ENCODE measurements around the gene LZTR1.
"Not testable (repeated sequence)": the region's sequence is repeated elsewhere in the genome, so short reads cannot be mapped to it uniquely, and the experiment has no call there.

LZTR1 gene

DNA sequence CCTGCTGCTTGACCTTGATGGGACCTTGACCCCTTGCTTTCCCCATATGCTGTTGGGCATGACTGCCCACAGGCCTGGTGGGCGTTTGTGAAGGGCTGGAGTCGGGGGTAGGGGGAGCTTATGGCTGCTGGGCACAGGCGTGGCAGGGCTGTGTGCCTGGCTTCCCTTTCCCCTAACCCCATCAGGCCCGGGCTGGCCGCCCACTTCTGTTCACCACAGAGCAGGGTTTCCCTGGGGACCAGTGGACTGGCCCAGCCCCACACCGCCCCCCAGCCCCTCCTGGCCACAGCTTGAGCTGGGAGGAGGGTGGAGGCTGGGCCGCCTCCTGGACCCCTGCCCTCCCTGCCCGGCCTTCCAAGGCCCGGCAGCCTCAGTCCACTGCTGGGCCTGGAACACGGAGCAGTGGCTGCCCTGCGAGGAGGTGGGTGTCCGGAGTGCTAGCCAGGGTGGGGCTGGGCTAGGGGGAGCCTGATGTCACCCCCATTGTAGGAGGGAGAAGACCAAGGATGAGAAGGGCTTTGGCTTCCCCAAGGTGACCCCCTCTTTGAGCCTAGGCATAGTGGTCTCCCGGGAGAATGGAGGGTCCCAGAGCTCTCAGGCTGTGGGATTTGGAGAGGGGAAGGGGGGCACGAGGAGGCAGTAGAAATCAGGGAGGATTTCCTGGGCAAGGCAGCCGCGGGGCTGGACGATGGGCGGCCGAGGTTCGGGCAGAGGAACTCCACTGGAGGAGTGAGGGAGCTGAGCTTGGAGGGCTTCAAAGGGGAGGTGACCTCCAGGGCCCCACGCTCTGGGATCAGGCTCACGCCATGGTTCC is 15.0 kb upstream of the LZTR1 start, which contains the start of gene AIFM3:
AIFM3 (plus strand) TSS at position 373 of the 814 bp plus-strand sequence. CDS start 690 bp downstream, outside the sequence.
- DNase-seq = no peak

DNA sequence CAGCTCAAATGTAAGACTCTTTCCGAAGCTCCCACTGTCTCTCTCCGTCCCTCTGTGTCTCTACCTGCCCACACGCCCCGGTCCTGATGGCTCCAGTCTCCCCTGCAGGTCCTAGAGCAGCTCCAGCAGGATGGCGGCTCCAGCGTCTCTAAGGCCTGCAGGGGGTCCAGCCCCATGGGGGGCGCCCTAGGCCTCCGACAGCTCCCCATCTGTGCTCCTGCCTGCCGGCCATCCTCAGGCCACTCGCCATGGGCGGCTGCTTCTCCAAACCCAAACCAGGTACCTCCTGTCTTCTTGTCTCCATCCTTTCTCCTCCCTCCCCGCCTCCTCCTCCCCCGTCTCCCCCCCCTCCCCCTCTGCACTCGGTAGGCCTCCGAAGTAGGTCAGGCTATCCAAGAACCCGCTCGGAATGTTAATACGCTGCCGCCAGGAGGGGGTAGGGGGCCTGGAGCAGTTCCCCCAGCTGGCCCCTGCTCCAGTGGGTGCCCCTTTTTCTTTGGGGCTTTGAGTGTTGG is 14.3 kb upstream of the LZTR1 start:
- no peak for DNase-seq

DNA sequence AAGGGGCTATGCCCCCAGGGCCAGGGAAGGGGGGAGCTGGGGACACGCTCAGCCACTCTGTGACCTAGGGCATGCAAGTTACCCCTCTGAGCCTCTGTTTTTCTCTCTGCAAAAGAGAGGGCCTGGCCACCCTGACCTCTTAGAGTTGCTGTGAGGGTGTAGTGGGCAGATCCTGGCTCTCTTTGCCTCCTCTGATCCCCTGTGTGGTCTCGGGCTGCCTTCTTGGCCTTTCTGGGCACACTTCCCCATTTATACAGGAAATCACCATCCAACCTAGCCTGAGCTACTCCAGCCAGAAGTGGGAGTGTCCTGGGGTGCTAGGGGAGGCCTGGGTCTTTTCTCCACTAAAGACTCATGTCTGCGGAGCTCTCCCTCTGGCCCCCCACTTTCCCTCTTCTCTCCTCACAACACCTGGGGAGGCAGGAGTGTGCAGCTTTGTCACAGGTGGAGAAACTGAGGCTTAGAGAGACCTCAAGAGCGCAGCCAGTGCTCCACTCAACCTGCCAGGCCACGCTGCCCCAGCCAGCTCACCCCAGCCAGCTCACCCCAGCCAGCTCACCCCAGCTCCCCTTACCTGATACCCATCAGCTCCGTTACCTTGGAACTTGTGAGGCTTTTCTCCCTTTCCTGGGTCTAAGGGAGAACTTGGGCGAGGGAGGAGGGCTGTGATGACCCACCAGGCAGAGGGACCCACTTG is 13.7 kb upstream of the LZTR1 start:
- no peak for DNase-seq

DNA sequence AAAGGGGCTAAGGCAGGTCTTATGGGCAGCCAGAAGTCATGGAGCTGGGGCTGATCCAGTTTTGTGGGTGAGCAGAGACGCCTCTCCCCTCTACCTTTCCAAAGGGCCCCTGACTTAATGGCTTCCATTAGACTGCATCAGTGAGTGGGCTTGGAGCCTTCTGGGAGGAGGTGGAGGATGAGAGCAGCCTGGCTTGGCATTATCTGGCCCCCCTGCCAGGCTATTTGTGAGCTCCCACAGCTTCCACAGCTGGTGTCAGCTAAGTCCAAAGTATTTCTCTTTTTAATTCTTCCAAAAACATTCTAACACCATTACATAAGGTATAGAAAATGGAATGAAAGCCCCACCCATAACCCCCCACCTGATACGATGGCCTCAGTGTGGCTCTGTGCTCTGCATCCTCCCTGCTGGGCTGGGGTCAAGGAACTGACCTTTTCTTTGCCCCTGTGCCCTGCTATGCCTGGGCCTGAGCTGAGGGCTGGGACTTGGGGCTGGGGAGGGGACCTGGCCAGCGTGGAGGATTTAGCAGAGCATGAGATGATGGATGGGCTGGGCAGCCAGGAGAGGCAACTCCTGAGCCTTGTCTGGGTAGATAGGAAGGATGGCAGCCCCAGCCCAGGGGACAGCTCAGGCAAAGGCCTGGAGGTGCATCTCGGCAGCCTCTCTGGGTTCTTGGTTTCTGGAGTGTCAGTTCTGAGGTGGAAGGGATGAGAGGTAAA is 11.0 kb upstream of the LZTR1 start:
- DNase-seq = no peak

GRCh38 chr22:20972014-20972694 is 9.9 kb upstream of the LZTR1 start:
- not testable (repeated sequence) for DNase-seq

DNA sequence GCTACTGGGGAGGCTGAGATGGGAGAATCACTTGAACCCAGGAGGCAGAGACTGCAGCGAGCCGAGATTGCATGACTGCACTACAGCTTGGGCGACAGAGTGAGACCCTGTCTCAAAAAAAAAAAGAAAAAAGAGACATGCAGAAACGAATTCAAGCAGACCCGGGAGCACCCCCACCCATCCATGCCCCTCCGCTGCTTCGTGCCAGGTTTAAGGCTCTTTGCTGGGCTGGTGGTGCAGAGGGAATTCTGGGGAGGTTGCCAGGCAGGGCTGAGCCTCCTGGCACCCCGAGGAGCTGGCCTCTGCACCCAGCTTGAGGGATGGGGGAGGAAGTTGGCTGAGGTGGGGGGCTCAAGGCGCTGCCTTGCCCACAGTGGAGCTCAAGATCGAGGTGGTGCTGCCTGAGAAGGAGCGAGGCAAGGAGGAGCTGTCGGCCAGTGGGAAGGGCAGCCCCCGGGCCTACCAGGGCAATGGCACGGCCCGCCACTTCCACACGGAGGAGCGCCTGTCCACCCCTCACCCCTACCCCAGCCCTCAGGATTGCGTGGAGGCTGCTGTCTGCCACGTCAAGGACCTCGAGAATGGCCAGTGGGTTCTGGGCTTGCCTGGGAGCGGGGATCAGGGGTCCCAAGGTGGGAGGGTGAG is 9.0 kb upstream of the LZTR1 start:
- no peak for DNase-seq

DNA sequence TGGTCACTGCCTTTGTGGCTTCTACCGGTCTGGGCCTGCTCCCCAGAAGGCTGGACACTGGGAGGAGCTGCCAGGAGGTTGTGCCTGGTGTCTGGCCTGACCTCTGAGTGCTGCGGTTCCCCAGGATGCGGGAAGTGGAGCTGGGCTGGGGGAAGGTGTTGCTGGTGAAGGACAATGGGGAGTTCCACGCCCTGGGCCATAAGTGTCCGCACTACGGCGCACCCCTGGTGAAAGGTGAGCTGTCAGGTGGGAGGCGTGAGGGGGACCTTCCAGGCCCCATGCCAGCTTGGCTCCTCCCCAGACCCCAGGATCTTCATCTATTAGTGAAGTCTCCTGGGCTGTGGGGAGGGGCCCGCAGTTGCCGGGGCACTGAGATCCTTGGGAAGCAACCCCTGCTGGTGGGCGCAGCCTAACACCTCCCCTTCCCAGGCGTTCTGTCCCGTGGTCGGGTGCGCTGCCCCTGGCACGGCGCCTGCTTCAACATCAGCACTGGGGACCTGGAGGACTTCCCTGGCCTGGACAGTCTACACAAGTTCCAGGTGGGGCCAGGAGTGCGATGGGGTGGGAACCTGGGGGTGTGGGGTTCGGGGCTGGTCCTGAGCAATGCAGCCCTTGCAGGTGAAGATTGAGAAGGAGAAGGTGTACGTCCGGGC is 8.3 kb upstream of the LZTR1 start:
- no peak for DNase-seq

GRCh38 chr22:20974336-20974955 is 7.7 kb upstream of the LZTR1 start:
- DNase-seq = no peak

DNA sequence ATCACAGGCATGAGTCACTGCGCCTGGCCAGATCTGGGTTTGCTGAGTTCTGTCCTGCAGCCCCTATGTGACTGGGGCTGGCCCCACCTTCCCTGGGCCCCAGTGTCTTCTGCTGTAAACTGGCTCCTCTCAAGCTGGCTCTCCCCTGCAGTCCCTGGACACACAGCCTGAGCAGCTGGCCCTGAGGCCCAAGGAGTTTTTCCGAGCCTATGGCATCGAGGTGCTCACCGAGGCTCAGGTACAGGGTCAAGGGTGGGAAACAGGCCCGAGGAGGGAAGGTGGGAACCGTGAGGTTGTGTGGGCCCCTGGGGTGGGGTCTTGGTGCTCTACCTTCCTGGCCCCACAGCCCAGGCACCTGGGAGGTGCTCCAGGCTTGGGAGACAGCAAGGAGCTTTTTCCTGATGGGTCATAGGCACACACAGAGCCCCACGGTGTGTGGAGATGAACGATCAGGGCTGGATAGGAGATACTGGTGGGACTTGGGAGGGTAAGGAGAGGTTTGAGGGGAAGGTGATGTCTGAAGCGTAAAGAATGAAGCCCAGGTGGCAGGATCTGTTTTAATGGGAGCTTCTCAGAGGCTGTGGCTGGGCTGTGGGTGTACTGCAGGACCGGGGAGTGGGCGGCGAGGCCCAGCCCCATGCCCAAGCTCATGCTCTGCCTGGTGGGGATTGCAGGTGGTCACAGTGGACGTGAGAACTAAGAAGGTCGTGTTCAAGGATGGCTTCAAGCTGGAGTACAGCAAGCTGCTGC is 6.4 kb upstream of the LZTR1 start:
- no peak for DNase-seq

DNA sequence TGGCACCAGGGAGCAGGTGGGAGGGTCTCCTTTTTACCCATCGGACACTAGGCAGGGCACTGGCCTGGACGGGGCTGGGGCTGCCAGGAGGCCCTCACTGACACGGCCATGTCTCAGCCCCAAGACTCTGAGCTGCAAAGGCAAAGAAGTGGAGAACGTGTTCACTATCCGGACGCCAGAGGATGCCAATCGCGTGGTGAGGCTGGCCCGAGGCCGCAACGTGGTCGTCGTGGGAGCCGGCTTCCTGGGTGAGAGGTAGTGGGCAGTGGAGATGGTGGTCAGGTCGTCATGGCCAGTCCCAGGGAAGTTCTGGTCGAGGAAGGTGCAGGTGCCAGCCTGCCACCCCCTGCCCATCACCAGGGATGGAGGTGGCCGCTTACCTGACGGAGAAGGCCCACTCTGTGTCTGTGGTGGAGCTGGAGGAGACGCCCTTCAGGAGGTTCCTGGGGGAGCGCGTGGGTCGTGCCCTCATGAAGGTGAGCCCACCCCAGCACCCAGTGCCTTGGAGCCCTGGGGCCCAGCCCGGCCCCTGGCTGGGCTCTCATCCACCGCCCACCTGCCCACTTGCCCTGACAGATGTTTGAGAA is 5.7 kb upstream of the LZTR1 start:
- no peak for DNase-seq

DNA sequence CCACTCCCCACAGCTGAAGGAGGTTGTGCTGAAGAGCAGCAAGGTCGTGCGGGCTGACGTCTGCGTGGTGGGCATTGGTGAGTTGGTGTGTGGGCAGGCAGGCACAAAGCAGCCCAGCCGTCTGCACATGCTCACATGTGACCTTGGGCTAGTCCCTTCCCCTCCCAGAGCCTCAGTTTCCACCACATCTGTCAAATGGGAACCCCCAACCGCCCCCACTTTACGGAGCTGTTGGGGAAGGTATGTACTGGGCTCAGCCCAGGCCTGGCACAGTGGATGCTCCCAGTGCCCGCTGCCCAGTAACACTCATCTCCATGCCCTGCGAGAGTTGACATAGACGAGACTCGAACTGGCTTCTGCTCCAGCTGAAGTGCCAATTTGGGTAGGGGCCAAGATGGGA is 5.1 kb upstream of the LZTR1 start:
- no peak for DNase-seq

- no peak for DNase-seq
Measured at GRCh38 chr22:20977516-20978170, 4.5 kb upstream of the LZTR1 start.

- no peak for DNase-seq
Measured at GRCh38 chr22:20978419-20978818, 3.7 kb upstream of the LZTR1 start.

DNA sequence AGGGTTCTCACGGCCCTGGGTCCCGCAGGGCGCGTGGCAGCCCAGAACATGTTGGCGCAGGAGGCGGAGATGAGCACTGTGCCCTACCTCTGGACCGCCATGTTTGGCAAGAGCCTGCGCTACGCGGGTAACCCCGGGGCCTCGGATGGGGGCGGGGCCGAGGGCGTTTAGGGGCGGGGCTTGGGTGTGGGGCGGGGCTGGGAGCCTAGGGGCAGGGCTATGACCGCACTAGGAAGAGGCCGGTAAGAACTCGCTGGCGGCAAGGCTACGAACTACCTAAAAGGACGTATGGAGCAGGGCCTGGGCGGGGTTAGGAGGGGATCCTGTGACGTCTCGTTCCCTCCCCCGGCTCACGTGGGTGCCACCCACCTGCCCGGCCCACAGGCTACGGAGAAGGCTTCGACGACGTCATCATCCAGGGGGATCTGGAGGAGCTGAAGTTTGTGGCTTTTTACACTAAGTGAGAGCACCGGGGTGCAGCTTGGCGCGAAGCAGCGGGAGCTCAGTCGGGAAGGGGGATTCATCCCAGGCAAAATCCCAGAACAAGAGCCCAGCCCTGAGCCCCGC is 2.8 kb upstream of the LZTR1 start:
- peak; percentile 61 for DNase-seq

DNA sequence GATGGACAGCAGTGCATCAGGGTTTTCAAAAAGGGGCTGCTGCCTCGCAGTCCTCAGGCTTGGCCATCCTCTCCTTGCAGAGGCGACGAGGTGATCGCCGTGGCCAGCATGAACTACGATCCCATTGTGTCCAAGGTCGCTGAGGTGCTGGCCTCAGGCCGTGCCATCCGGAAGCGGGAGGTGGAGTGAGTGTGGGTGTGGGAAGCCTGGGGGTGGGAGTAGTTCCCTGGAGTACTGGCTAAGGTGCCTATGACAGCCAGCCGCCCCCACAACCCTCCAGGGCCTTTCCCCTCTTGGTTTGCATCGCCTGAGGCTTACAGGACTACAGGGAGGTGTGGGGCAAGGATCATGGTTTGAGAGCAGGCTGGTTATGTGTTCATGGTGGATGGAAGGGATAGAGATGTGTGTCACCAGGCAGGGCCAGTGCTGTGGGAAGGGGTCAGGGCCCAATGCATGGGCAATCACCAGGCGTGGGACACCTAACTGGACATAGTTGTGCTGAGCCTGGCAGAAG is 2.1 kb upstream of the LZTR1 start:
- DNase-seq = no peak

- DNase-seq = no peak
Measured at GRCh38 chr22:20980523-20980922, 1.6 kb upstream of the LZTR1 start.

- DNase-seq = no peak
Measured at GRCh38 chr22:20980938-20981722, 967 bp upstream of the LZTR1 start.

DNA sequence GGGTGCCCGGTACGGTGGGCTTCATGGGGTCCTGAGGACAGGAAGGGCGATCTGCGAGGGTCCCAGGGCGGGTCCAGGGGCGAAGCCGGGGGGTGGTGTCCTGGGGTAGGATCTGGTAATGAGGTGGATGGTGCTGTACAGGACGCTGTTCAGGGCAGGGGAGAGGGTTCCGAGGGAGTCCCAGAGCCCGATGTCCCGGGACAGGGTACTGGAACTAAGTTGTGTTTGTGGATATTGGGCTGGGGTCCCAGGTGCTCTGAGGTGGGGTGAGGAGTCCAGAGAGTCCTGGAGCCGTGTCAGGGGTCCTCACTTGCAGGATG is 426 bp downstream of the LZTR1 start:
- no peak for DNase-seq
